ENCODE measurements around the gene ZNF217. TPM values are rescaled to one million over a fixed set of nuclear protein-coding genes. Genes with fewer than 3 reads are reported as not detected.
A peak's percentile ranks its signal among the peaks of the same experiment; 100 is the strongest.

ZNF217 gene
- total and polyA plus RNA-seq, 9 of the 15 experiments (the other 6 are each of a cell fraction or from before 2014, with no cell fraction given) = 3.0 to 41.8 (median 16.8) TPM

DNA sequence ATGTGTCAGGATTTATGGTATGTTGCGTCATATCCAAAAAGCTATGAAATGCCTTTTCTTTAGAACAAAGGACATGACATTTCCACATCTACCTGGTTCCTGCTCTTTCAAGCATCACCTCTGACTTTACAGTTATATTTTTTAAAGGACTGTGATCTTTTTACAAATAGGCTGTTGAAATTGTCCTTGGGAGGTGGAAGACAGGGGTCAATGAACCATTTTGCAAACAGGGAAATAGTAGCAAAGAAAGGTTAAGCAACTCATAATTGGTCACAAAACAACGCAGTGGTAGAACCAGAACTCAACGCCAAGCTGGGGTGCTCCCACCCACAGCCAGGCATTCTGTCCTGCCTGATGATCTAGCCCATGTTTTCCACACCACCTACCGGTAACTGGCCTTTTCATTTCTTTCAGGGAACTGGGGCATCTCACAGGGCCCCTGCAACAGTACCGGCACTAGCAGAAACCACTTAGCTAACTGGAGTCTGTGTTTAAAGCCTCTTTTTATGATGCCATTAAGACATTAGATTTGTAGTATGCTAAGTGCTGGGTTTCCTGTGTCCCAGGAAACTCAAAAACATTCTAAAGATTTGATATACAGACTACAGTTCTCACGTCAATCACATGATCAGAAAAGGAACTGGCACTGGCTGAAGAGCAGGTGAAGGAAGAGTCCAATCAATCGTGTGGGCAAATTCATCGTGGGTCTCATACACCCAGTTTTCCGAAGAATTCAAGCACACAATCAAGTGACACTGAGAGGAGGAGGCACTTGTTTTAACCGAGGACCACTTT, 13.9 kb downstream of the ZNF217 start (continued):
- TF ChIP-seq, protein P1, sequence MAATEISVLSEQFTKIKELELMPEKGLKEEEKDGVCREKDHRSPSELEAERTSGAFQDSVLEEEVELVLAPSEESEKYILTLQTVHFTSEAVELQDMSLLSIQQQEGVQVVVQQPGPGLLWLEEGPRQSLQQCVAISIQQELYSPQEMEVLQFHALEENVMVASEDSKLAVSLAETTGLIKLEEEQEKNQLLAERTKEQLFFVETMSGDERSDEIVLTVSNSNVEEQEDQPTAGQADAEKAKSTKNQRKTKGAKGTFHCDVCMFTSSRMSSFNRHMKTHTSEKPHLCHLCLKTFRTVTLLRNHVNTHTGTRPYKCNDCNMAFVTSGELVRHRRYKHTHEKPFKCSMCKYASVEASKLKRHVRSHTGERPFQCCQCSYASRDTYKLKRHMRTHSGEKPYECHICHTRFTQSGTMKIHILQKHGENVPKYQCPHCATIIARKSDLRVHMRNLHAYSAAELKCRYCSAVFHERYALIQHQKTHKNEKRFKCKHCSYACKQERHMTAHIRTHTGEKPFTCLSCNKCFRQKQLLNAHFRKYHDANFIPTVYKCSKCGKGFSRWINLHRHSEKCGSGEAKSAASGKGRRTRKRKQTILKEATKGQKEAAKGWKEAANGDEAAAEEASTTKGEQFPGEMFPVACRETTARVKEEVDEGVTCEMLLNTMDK (IDR thresholded peaks at IDR 0.05; ENCODE audit: borderline replicate concordance, insufficient read depth, low read depth, low read length, poor library complexity, severe bottlenecking) = no peak
- TF ChIP-seq, protein P2, sequence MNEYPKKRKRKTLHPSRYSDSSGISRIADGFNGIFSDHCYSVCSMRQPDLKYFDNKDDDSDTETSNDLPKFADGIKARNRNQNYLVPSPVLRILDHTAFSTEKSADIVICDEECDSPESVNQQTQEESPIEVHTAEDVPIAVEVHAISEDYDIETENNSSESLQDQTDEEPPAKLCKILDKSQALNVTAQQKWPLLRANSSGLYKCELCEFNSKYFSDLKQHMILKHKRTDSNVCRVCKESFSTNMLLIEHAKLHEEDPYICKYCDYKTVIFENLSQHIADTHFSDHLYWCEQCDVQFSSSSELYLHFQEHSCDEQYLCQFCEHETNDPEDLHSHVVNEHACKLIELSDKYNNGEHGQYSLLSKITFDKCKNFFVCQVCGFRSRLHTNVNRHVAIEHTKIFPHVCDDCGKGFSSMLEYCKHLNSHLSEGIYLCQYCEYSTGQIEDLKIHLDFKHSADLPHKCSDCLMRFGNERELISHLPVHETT (CRISPR knock-in tag; conservative IDR thresholded peaks at IDR 0.05 in 1 of 2, IDR thresholded peaks at IDR 0.05 in 1 of 2) = no peak
- TF ChIP-seq, protein P3, sequence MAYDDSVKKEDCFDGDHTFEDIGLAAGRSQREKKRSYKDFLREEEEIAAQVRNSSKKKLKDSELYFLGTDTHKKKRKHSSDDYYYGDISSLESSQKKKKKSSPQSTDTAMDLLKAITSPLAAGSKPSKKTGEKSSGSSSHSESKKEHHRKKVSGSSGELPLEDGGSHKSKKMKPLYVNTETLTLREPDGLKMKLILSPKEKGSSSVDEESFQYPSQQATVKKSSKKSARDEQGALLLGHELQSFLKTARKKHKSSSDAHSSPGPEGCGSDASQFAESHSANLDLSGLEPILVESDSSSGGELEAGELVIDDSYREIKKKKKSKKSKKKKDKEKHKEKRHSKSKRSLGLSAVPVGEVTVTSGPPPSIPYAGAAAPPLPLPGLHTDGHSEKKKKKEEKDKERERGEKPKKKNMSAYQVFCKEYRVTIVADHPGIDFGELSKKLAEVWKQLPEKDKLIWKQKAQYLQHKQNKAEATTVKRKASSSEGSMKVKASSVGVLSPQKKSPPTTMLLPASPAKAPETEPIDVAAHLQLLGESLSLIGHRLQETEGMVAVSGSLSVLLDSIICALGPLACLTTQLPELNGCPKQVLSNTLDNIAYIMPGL (CRISPR knock-in tag; IDR thresholded peaks at IDR 0.05) = no peak
- TF ChIP-seq ZEB2 (IDR thresholded peaks at IDR 0.05) (peak; percentile 28; the same call in 1 of the 2 replicates), ADNP (tag; IDR thresholded peaks at IDR 0.05) (no peak), RBBP5 (IDR thresholded peaks at IDR 0.05; ENCODE audit: borderline replicate concordance, insufficient read depth, low read length, poor library complexity, severe bottlenecking) (no peak), HDAC8 (tag; IDR thresholded peaks at IDR 0.05) (no peak)
- TF ChIP-seq, protein P4, sequence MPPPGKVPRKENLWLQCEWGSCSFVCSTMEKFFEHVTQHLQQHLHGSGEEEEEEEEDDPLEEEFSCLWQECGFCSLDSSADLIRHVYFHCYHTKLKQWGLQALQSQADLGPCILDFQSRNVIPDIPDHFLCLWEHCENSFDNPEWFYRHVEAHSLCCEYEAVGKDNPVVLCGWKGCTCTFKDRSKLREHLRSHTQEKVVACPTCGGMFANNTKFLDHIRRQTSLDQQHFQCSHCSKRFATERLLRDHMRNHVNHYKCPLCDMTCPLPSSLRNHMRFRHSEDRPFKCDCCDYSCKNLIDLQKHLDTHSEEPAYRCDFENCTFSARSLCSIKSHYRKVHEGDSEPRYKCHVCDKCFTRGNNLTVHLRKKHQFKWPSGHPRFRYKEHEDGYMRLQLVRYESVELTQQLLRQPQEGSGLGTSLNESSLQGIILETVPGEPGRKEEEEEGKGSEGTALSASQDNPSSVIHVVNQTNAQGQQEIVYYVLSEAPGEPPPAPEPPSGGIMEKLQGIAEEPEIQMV (tag; conservative IDR thresholded peaks at IDR 0.05; ENCODE audit: low read depth) = no peak
- TF ChIP-seq, protein P5, sequence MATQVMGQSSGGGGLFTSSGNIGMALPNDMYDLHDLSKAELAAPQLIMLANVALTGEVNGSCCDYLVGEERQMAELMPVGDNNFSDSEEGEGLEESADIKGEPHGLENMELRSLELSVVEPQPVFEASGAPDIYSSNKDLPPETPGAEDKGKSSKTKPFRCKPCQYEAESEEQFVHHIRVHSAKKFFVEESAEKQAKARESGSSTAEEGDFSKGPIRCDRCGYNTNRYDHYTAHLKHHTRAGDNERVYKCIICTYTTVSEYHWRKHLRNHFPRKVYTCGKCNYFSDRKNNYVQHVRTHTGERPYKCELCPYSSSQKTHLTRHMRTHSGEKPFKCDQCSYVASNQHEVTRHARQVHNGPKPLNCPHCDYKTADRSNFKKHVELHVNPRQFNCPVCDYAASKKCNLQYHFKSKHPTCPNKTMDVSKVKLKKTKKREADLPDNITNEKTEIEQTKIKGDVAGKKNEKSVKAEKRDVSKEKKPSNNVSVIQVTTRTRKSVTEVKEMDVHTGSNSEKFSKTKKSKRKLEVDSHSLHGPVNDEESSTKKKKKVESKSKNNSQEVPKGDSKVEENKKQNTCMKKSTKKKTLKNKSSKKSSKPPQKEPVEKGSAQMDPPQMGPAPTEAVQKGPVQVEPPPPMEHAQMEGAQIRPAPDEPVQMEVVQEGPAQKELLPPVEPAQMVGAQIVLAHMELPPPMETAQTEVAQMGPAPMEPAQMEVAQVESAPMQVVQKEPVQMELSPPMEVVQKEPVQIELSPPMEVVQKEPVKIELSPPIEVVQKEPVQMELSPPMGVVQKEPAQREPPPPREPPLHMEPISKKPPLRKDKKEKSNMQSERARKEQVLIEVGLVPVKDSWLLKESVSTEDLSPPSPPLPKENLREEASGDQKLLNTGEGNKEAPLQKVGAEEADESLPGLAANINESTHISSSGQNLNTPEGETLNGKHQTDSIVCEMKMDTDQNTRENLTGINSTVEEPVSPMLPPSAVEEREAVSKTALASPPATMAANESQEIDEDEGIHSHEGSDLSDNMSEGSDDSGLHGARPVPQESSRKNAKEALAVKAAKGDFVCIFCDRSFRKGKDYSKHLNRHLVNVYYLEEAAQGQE (IDR thresholded peaks at IDR 0.05; ENCODE audit: borderline replicate concordance) = no peak; the same call in 1 of the 2 replicates
- TF ChIP-seq, protein P5 (CRISPR knock-in tag; IDR thresholded peaks at IDR 0.05; ENCODE audit: low read depth) = no peak
